Measurements from ENCODE around the gene DCDC1.

- TF ChIP-seq EZH2phosphoT487 (IDR thresholded peaks at IDR 0.05; ENCODE audit: low read depth) (no peak), CTCF (IDR thresholded peaks at IDR 0.05; ENCODE audit: low read depth, low read length) (no peak)
Measured at GRCh38 chr11:30825723-30826122, 543.8 kb downstream of the DCDC1 start.
